Sigmoid colon (tissue), 7 donors: ENCODE data around the gene TSNAXIP1. TPM values are rescaled to one million over a fixed set of nuclear protein-coding genes. Genes with fewer than 3 reads are reported as not detected.

Source experiments
- DNase-seq: peaks from one replicate; pipeline ENCODE4 v3.0.0-alpha.2; 2019
- H3K27ac ChIP-seq, 4 donors: fragments of 200-600 bp; sonication (generic); one replicate each; pipeline ENCODE4 v1.5.1; 2016 to 2019; ENCODE audit warnings: mild to moderate bottlenecking in 1 of 4
- H3K27me3 ChIP-seq, 3 donors: fragments of 200-600 bp; sonication (generic); one replicate each; pipeline ENCODE4 v1.5.1; 2019; ENCODE audit warnings: mild to moderate bottlenecking in 1 of 3
- H3K36me3 ChIP-seq, 4 donors: fragments of 200-600 bp; sonication (generic); one replicate each; pipeline ENCODE4 v1.5.1; 2016 to 2019
- H3K4me1 ChIP-seq, 4 donors: fragments of 200-600 bp; sonication (generic); one replicate each; pipeline ENCODE4 v1.5.1; 2017 to 2019
- H3K4me3 ChIP-seq, 4 donors: fragments of 200-600 bp; sonication (generic); one replicate each; pipeline ENCODE4 v1.5.1; 2017 to 2019; ENCODE audit warnings: mild to moderate bottlenecking in 2 of 4, moderate library complexity in 1 of 4
- H3K9me3 ChIP-seq, 4 donors: fragments of 200-600 bp in 3 of 4; sonication (generic) in 3 of 4; one replicate each; pipeline versions ENCODE4 v1.5.1 to v1.6.1; 2013 to 2019
- EP300 ChIP-seq, 4 donors: sonication (generic); formaldehyde crosslinking; IDR thresholded peaks; one replicate each; pipeline ENCODE4 v1.6.1; 2017; ENCODE audit warnings: antibody characterized with exemption in 4 of 4
- POLR2A ChIP-seq, 2 donors: fragments of 450-650 bp; IDR thresholded peaks; one replicate each; pipeline ENCODE4 v1.6.1; 2016; ENCODE audit warnings: antibody characterized with exemption in 2 of 2, mild to moderate bottlenecking in 2 of 2, moderate library complexity in 2 of 2
- POLR2AphosphoS5 ChIP-seq, 4 donors: sonication (generic); formaldehyde crosslinking; IDR thresholded peaks; one replicate each; pipeline ENCODE4 v1.6.1; 2017; ENCODE audit warnings: antibody characterized with exemption in 4 of 4
- WGBS, 2 donors: extraction: QIAGEN DNeasy Blood & Tissue Kit; methylation state at CpG; one replicate each; pipeline ENCODE4 v1.1.7; 2013; 5-methylcytosine and 5-hydroxymethylcytosine counted together
- intact Hi-C: fragments of 100-400 bp; cut with DNase I; formaldehyde crosslinking; loops from one replicate; pipeline ENCODE4 v1.15.1; 2023
- polyA plus RNA-seq, 3 donors: library from polyadenylated mRNA; stranded (reverse); fragments of 200-250 nt; gene quantifications; one replicate each; pipeline ENCODE4 v1.2.3, GENCODE V29; 2013
- total RNA-seq, 4 donors: library from RNA; depleted of rRNA; stranded (reverse); fragments of >200 nt; gene quantifications; one replicate each; pipeline ENCODE4 v1.1.0, GENCODE V29; 2016
- TF ChIP-seq, protein P1 (sequence below), 4 experiments: fragments of 450-650 bp in 3 of 4; fragments of 200-600 bp in 1 of 4; IDR thresholded peaks; one replicate each; pipeline ENCODE4 v1.5.1; 2016 to 2019; ENCODE audit warnings: antibody characterized with exemption in 4 of 4, mild to moderate bottlenecking in 3 of 4, moderate library complexity in 2 of 4
- donor health status: healthy with polysubstance abuse.
- donor health status: Bipolar disorder and iron deficiency.
- donor health status: healthy.

TSNAXIP1 gene
- total and polyA plus RNA-seq, 7 donors = 0.60 to 2.9 (median 1.4) TPM; not detected in 1

DNA sequence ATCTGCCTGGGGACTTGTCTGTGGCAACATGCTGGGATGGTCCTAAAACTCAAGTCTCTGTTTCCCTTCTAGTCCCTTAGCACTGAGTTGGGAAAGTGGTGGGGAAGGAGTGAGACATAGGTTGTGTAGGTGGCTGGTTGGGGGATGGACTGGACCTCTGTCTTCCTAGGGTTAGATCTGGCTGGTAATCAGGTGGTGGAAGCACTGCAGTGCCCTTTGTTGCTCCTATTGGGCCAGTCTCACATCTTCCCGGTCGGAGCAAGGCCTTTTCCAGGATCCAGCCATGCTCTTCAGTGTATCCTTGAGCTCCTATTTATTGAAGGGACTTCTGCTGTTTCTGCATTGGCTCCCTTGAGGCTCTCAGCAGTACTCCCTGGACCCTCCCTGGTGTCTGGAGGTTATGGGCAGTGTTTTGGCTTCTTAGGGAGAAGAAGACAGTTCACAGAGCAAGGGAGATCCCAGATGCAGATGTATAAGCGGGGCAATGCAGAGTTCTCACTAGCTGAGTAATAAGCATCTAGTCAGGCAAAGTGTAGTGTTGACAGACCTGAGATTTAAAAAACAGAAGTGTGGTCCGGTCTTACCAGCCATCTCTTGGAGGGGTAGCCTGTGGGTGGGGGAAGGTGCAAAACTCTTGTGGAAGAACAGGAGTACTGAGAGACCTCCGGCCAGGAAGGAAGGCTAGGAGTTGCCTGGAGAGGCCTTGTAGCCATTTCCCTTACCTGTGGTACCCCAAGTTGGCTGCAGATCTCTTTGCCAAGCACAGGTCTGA lies 38.8 kb downstream of the TSNAXIP1 start:
- H3K4me3 ChIP-seq = peak overlapping the region; percentile 67 to 89 (median 85)
- no peaks in the 10 kb centered on the region for H3K27me3 ChIP-seq
- DNase-seq = no peak
- H3K4me1 ChIP-seq = peaks cover 0 to 62% (median 59%) of the 10 kb centered on the region in 4 donors
- WGBS, 2 donors = 73 to 78% methylated on average over 5 of the region's 5 CpGs
- no peaks in the 10 kb centered on the region for H3K36me3 ChIP-seq
- TF ChIP-seq POLR2AphosphoS5 (IDR thresholded peaks at IDR 0.05) (no peak), POLR2A (IDR thresholded peaks at IDR 0.05) (no peak), EP300 (IDR thresholded peaks at IDR 0.05) (no peak)
- TF ChIP-seq, protein P1, sequence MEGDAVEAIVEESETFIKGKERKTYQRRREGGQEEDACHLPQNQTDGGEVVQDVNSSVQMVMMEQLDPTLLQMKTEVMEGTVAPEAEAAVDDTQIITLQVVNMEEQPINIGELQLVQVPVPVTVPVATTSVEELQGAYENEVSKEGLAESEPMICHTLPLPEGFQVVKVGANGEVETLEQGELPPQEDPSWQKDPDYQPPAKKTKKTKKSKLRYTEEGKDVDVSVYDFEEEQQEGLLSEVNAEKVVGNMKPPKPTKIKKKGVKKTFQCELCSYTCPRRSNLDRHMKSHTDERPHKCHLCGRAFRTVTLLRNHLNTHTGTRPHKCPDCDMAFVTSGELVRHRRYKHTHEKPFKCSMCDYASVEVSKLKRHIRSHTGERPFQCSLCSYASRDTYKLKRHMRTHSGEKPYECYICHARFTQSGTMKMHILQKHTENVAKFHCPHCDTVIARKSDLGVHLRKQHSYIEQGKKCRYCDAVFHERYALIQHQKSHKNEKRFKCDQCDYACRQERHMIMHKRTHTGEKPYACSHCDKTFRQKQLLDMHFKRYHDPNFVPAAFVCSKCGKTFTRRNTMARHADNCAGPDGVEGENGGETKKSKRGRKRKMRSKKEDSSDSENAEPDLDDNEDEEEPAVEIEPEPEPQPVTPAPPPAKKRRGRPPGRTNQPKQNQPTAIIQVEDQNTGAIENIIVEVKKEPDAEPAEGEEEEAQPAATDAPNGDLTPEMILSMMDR (IDR thresholded peaks at IDR 0.05) = no peak
- intact Hi-C loops = loop anchor here (2.0 to 10.0 kb wide), 5 partner anchors 39 to 618 kb away; partner anchors contain the start of genes NRN1L, PSKH1, RANBP10 and RIPOR1
- H3K9me3 ChIP-seq = no peaks in the 10 kb centered on the region
- peak overlapping the region; percentile 96 to 99 (median 99) for H3K27ac ChIP-seq

DNA sequence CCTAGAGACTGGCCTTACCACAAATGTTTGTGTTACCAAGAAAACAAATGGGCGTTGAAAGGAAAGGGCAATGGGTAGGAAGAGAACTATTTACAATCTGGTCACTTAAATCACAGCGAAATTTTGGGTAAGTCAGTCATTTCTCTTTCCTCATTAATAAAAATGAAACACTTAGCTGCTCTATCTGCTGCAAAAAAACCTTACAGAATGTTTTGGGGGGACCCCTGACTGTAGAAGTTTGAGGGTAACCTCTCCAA lies 39.3 kb downstream of the TSNAXIP1 start:
- WGBS, 2 donors = 8% methylated on average over 2 of the region's 2 CpGs

DNA sequence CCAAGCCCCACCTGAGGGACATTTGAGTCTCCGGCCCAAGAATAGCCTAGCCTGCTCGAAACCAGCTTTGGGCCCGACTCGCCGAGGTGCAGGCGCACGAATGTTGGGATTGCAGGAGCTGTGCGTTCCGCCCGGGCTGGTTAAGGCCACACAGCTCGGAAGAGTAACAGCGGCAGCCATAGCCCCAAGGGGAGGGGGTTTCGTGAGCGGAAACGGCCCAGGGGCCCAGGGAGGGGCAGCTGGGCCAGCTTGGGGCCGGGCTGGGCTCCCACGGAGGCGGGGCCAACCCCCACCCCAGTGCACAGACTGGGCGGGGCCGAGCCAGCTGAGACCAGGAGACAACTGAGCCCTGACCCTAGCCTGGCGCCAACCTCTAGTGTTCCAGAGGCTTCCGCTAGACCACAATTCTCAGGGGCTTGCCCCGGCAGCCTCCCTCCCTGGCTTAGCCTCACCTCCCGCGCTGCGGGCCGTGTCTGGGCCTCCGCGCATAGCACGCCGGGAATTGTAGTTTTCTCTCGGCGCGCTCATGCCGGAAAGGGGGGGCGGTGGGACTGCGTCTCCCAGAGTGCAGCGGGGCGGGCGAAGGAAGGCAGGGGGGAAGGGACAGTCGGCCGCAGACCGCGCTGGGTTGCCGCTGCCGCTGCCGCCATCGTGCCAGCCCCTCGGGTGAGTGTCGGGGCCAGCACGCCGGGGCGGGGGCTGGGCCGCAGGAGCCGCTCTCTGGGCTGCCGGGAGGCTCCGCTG lies 39.8 kb downstream of the TSNAXIP1 start, which contains the start of gene NUTF2:
TSS of gene NUTF2 (plus strand) at position 614 of the 744 bp plus-strand sequence. CDS start 18,198 bp downstream, outside the sequence.
- Histone ChIP-seq H3K36me3 (no peaks in the 10 kb centered on the region), H3K4me1 (peaks cover 0 to 63% (median 56%) of the 10 kb centered on the region in 4 donors), H3K9me3 (no peaks in the 10 kb centered on the region), H3K4me3 (peak within 1 kb of the TSS; percentile 67 to 89 (median 85)), H3K27me3 (no peaks in the 10 kb centered on the region), H3K27ac (peak within 1 kb of the TSS; percentile 96 to 99 (median 99))
- intact Hi-C loops = loop anchor here (2.0 to 10.0 kb wide), 5 partner anchors 38 to 619 kb away; partner anchors contain the start of genes NRN1L, PSKH1, RANBP10 and RIPOR1
- TF ChIP-seq, protein P1 (IDR thresholded peaks at IDR 0.05) = no peak
- peak; percentile 52 to 78 (median 72) for TF ChIP-seq POLR2AphosphoS5 (IDR thresholded peaks at IDR 0.05)
- TF ChIP-seq POLR2A (IDR thresholded peaks at IDR 0.05) = peak; percentile 22 to 59
- TF ChIP-seq EP300 (IDR thresholded peaks at IDR 0.05) = no peak
- peak; percentile 97 for DNase-seq
- WGBS, 2 donors = 1% methylated on average over 57 of the region's 57 CpGs

More for the DNA sequence above, 39.3 kb downstream of the TSNAXIP1 start:
- intact Hi-C loops = loop anchor here (2.0 to 10.0 kb wide), 5 partner anchors 39 to 619 kb away; partner anchors contain the start of genes NRN1L, PSKH1, RANBP10 and RIPOR1
- Histone ChIP-seq H3K36me3 (no peaks in the 10 kb centered on the region), H3K4me3 (peak overlapping the region; percentile 67 to 89 (median 85)), H3K27ac (peak overlapping the region; percentile 96 to 99 (median 99)), H3K27me3 (no peaks in the 10 kb centered on the region), H3K9me3 (no peaks in the 10 kb centered on the region), H3K4me1 (peaks cover 0 to 63% (median 60%) of the 10 kb centered on the region in 4 donors)
- TF ChIP-seq POLR2AphosphoS5 (IDR thresholded peaks at IDR 0.05) (no peak), EP300 (IDR thresholded peaks at IDR 0.05) (no peak), POLR2A (IDR thresholded peaks at IDR 0.05) (no peak)
- TF ChIP-seq, protein P1 (IDR thresholded peaks at IDR 0.05) = no peak
- no peak for DNase-seq

DNA sequence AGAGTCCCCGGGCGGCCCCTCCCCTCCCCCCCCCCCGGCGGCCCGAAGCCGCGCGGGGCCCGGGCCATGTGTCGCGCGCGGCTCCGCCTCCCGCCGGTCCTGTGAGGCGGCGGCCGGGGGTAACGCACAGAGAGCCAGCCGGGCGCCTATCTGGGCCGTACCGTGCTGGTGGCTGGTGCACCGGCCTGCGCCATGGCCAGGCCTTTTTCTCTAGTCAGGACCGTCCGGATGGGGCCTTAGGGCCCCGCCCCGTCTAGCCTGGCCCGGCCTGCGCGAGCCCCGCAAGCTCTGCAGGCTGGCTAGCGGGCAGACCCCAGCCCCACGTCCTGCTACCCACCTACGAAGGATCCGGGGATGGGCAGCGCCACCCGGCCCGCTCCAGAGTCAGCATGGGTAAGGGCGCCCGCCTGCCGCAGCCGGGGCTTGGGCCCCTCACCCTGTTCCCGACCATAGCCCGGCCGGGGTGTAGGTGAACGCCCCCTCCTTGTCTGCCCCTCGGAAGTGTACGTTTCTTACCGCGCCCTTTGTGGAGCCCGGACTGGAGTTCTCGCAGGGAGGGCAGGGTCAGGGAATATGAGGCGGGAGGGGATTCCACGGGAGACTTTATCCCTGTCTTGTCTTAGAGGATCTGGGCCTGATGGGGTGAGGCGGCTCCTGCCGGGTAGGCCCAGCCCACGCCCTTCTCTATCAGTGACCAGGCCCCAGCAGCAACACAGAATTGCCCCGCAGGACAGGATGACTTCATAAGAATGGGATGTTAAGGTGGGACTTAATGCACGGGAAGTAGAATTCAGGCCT lies 40.6 kb downstream of the TSNAXIP1 start, which contains the start of gene CENPT:
TSS of gene CENPT (minus strand) at position 630 of the 798 bp plus-strand sequence. CDS start 13,834 bp downstream, outside the sequence.
- TF ChIP-seq POLR2AphosphoS5 (IDR thresholded peaks at IDR 0.05) (no peak), EP300 (IDR thresholded peaks at IDR 0.05) (no peak), POLR2A (IDR thresholded peaks at IDR 0.05) (no peak)
- TF ChIP-seq, protein P1 (IDR thresholded peaks at IDR 0.05) = no peak
- Histone ChIP-seq H3K27ac (peak within 1 kb of the TSS; percentile 96 to 99 (median 99)), H3K36me3 (no peaks in the 10 kb centered on the region), H3K9me3 (no peaks in the 10 kb centered on the region), H3K4me3 (peak within 1 kb of the TSS; percentile 67 to 89 (median 85)), H3K27me3 (no peaks in the 10 kb centered on the region), H3K4me1 (peaks cover 0 to 60% (median 54%) of the 10 kb centered on the region in 4 donors)
- 1% methylated on average over 62 of the region's 62 CpGs for WGBS, 2 donors
- intact Hi-C loops = loop anchor here (2.0 to 10.0 kb wide), 5 partner anchors 38 to 620 kb away; partner anchors contain the start of genes NRN1L, PSKH1, RANBP10 and RIPOR1
- peak; percentile 81 for DNase-seq
